Gastroesophageal sphincter (tissue), 3 donors: ENCODE results near the gene NPVF.

Experiments used
- CTCF ChIP-seq, 4 experiments: fragments of 200-600 bp in 2 of 4; fragments of 450-650 bp in 2 of 4; sonication (generic) in 1 of 4; IDR thresholded peaks; one replicate each; pipeline ENCODE4 v1.5.1; 2017 to 2019; ENCODE audit warnings: antibody characterized with exemption in 4 of 4, mild to moderate bottlenecking in 2 of 4, moderate library complexity in 2 of 4
- EP300 ChIP-seq: sonication (generic); formaldehyde crosslinking; IDR thresholded peaks from one replicate; pipeline ENCODE4 v1.6.1; 2017; ENCODE audit warnings: antibody characterized with exemption, mild to moderate bottlenecking
- POLR2A ChIP-seq, 2 donors: fragments of 450-650 bp; IDR thresholded peaks; one replicate each; pipeline ENCODE4 v1.6.1; 2017; ENCODE audit warnings: antibody characterized with exemption in 2 of 2, mild to moderate bottlenecking in 2 of 2, moderate library complexity in 1 of 2
- POLR2AphosphoS5 ChIP-seq: sonication (generic); formaldehyde crosslinking; IDR thresholded peaks from one replicate; pipeline ENCODE4 v1.6.1; 2017; ENCODE audit warnings: antibody characterized with exemption

- TF ChIP-seq POLR2A (IDR thresholded peaks at IDR 0.05): no peak
- TF ChIP-seq POLR2AphosphoS5: no peak
- no peak for TF ChIP-seq CTCF (IDR thresholded peaks at IDR 0.05)
- TF ChIP-seq EP300: no peak
Observed at GRCh38 chr7:25244254-25245033, 16.2 kb upstream of the NPVF start.
